GM13977 (cell line): Measurements from ENCODE around the gene ATG10.
"Not testable (repeated sequence)": the region's sequence is repeated elsewhere in the genome, so short reads cannot be mapped to it uniquely, and the experiment has no call there.

Source experiments
- DNase-seq: peaks from one replicate; pipeline ENCODE4 v3.0.0; 2012; ENCODE audit warnings: low spot score
- in situ Hi-C: fragments of 300-500 bp; cut with MboI; formaldehyde crosslinking; loops from one replicate; pipeline ENCODE4 v1.12.0; 2022; ENCODE audit warnings: low sequenced_read_pairs, low pct_unique_long_range_greater_than_20kb, mixed read lengths, inconsistent platforms; ENCODE audit not compliant: unreplicated experiment
- TF ChIP-seq, protein P1 (sequence below): IDR thresholded peaks from 2 replicates; pipeline ENCODE4 v1.5.1; 2012; ENCODE audit warnings: mild to moderate bottlenecking, control low read depth; ENCODE audit not compliant: insufficient read depth; ENCODE audit errors: extremely low read depth, missing control alignments

The ATG10 gene

DNA sequence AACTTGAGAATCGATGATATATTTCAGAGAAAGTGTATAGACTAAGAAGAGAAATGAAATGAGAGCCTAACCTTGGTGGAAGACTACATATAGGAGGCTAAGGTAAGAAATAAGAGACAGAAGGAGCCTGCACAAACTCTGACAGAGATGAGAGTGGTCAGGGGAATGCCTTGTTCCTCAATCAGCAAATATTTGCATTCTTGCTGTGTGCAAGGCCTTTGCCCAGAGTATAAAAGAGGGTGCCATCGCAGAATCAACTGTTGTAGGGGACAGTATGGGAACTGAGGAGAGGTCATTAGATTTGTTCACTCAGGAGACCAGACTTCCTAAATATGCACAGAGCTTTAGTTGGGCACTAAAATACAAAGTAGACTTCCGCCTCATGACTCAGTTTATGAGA is 137.2 kb downstream of the ATG10 start:
- in situ Hi-C loops: no loop called here
- TF ChIP-seq, protein P1, sequence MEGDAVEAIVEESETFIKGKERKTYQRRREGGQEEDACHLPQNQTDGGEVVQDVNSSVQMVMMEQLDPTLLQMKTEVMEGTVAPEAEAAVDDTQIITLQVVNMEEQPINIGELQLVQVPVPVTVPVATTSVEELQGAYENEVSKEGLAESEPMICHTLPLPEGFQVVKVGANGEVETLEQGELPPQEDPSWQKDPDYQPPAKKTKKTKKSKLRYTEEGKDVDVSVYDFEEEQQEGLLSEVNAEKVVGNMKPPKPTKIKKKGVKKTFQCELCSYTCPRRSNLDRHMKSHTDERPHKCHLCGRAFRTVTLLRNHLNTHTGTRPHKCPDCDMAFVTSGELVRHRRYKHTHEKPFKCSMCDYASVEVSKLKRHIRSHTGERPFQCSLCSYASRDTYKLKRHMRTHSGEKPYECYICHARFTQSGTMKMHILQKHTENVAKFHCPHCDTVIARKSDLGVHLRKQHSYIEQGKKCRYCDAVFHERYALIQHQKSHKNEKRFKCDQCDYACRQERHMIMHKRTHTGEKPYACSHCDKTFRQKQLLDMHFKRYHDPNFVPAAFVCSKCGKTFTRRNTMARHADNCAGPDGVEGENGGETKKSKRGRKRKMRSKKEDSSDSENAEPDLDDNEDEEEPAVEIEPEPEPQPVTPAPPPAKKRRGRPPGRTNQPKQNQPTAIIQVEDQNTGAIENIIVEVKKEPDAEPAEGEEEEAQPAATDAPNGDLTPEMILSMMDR: no peak
- DNase-seq: no peak

- in situ Hi-C loops, DNase-seq: not testable (repeated sequence)
These were observed 138.1 kb downstream of the ATG10 start for GRCh38 chr5:82109915-82110314.

GRCh38 chr5:82111191-82111590 is 139.4 kb downstream of the ATG10 start:
- DNase-seq: peak; percentile 10
- TF ChIP-seq, protein P1: no peak
- in situ Hi-C loops: no loop called here

DNA sequence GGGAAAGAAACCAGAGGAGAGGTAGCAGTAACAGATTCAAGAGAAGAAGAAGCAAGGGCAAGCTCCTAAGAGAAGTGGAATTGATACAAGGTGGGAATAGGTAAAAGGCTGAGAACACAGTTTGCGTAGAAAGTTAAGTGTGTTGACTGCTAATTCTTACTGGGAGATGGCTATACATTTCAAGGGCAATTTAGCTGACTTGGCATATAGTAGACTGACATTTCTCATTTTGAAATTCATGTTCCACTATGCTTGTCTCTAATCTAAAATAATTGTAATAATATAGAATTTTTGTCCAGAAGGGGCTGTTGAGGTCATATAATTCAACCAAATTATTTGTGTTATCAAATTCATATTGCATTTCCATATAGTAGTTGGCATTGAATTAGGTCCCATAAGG is 144.0 kb downstream of the ATG10 start:
- in situ Hi-C loops: no loop called here
- no peak for DNase-seq
- TF ChIP-seq, protein P1: no peak

- no peak for DNase-seq
- TF ChIP-seq, protein P1: no peak
- in situ Hi-C loops: no loop called here
These were observed 148.1 kb downstream of the ATG10 start for GRCh38 chr5:82119889-82120288.

GRCh38 chr5:82129723-82130285 is 158.0 kb downstream of the ATG10 start:
- in situ Hi-C loops: no loop called here
- DNase-seq: no peak
- TF ChIP-seq, protein P1: no peak

- DNase-seq: no peak
- in situ Hi-C loops: no loop called here
- TF ChIP-seq, protein P1: no peak
These were observed 158.8 kb downstream of the ATG10 start for GRCh38 chr5:82130602-82131001.
